A549 treated with CORT108297 at 1 μM for 4 hours (cell line): ENCODE measurements around the gene MFAP2. TPM values are rescaled to one million over a fixed set of nuclear protein-coding genes. Genes with fewer than 3 reads are reported as not detected.

Source experiments
- total RNA-seq: library from RNA; stranded (reverse); fragments of 200-300 nt; extraction: Qiagen RNA extraction; gene quantifications from 5 replicates; pipeline ENCODE4 v1.2.3, GENCODE V29; 2022

MFAP2 gene
- 0.35 to 0.62 TPM (median 0.45 TPM) in 5 replicates for total RNA-seq

GRCh38 chr1:16980473-16981268, at the start of gene MFAP2:
Gene MFAP2, minus strand, starts transcription at chr1:16980620. Its CDS starts 2,347 bp downstream, at chr1:16978273.

DNA sequence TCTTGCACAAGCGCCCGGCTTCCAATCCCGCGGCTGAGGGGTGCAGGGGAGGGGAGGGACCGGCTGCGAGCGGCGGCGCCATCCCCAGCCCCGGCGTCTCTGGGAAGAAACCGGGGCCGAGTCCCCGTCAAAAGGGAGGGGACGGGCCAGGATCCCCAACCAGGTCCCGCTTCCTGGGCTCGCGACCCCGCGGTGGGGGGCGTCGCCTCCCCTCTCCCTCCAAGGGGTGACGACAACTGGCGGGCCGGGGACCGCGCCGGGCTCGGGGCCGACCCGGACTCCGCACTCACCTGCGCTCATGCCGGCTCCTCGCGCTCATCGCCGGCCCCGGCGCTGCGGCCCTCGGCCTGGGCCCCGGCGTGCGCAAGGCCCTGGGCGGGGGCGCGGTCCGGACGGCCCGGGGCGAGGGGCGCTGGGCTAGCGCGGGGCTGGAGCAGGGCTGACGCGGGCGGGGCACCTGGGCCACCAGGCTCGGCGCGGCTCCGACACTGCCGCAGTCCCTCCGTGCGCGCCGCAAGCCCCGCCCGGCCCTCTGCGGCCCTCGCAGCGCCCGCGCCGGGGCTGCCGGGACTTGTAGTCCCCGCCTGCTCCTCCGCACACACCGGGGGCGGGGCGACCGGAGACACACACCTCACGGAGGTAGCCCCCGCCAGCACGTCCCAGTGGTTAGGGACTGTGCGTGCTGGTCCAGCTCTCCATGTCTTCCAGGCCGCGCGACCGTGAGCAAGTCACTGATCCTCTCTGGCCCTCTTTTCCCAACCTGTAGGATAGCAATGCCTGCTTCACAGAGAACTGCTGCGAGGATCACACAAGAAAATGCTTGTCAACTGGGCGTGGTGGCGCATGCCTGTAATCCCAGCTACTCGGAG, 31.3 kb upstream of the MFAP2 start, which contains the start of gene ATP13A2:
Gene ATP13A2 (minus strand): TSS at position 490 of the 869 bp plus-strand sequence. CDS start 190 bp downstream, at position 300.

Other genes with a start within 250 kb of the MFAP2 start
- gene RNU1-4, start 240.1 kb downstream of the MFAP2 start, total RNA-seq, result 11.7 TPM in 1 of 5 replicates, not detected in the others
- 11.7 TPM in 1 of 5 replicates, not detected in the others for gene RNU1-2, start 84.6 kb downstream of the MFAP2 start, total RNA-seq
- gene CROCC, start 58.7 kb downstream of the MFAP2 start, total RNA-seq, result 6.3 to 10.7 TPM (median 8.3 TPM) in 5 replicates
- gene ATP13A2, start 31.3 kb upstream of the MFAP2 start, total RNA-seq, result 20.9 to 30.3 TPM (median 26.8 TPM) in 5 replicates
- gene SDHB, start 73.4 kb upstream of the MFAP2 start, total RNA-seq, result 102 to 112 TPM (median 108 TPM) in 5 replicates
- 0.98 to 1.5 TPM (median 1.3 TPM) in 5 replicates for gene PADI2, start 138.8 kb upstream of the MFAP2 start, total RNA-seq
- gene PADI1, start 224.5 kb upstream of the MFAP2 start, total RNA-seq, result 1.4 to 2.1 TPM (median 1.9 TPM) in 5 replicates